Aorta (tissue), 5 donors: ENCODE measurements around the gene ZDHHC14. TPM values are rescaled to one million over a fixed set of nuclear protein-coding genes. Genes with fewer than 3 reads are reported as not detected.
A peak's percentile ranks its signal among the peaks of the same experiment; 100 is the strongest.

Source experiments
- ATAC-seq: fragments of 200-7000 bp; cut with Tn5 transposase; one replicate; pipeline ENCODE4 v1.9.1; 2022; ENCODE audit warnings: moderate library complexity; ENCODE audit not compliant: low FRiP score
- DNase-seq, 2 donors: peaks; one replicate each; pipeline ENCODE4 v3.0.0-alpha.2; 2020
- H3K27ac ChIP-seq, 2 donors: one replicate each; pipeline ENCODE4 v1.5.1; 2013; ENCODE audit warnings: low read length in 2 of 2, mild to moderate bottlenecking in 2 of 2, moderate library complexity in 2 of 2, control low read depth in 1 of 2, inconsistent platforms in 1 of 2, low read depth in 1 of 2
- H3K27me3 ChIP-seq, 2 donors: one replicate each; pipeline ENCODE4 v1.6.1; 2013; ENCODE audit warnings: control low read depth in 1 of 2, low read length in 1 of 2, mild to moderate bottlenecking in 1 of 2, moderate library complexity in 1 of 2; ENCODE audit not compliant: insufficient read depth in 2 of 2, control insufficient read depth in 1 of 2
- H3K36me3 ChIP-seq, 2 donors: one replicate each; pipeline ENCODE4 v1.6.1; 2013; ENCODE audit warnings: control low read depth in 1 of 2, low read length in 1 of 2, mild to moderate bottlenecking in 1 of 2; ENCODE audit not compliant: insufficient read depth in 2 of 2, control insufficient read depth in 1 of 2
- H3K4me1 ChIP-seq, 2 donors: one replicate each; pipeline ENCODE4 v1.6.1; 2013; ENCODE audit warnings: low read length in 2 of 2, control low read depth in 1 of 2, mild to moderate bottlenecking in 1 of 2, moderate library complexity in 1 of 2; ENCODE audit not compliant: insufficient read depth in 2 of 2, control insufficient read depth in 1 of 2
- H3K4me3 ChIP-seq, 2 donors: one replicate each; pipeline ENCODE4 v1.5.1; 2013; ENCODE audit warnings: low read length in 2 of 2, control low read depth in 1 of 2, mild to moderate bottlenecking in 1 of 2
- H3K9me3 ChIP-seq: one replicate; pipeline ENCODE4 v1.6.1; 2013; ENCODE audit warnings: mild to moderate bottlenecking, low read length; ENCODE audit not compliant: control insufficient read depth
- WGBS, 2 donors: extraction: QIAGEN DNeasy Blood & Tissue Kit; methylation state at CpG; one replicate each; pipeline ENCODE4 v1.1.7; 2013; 5-methylcytosine and 5-hydroxymethylcytosine counted together
- intact Hi-C, 2 donors: fragments of 100-400 bp; cut with DNase I; formaldehyde crosslinking; loops; one replicate each; pipeline versions ENCODE4 v1.14.2 to v1.15.0; 2022
- polyA plus RNA-seq, 2 donors: library from polyadenylated mRNA; stranded (reverse); fragments of 200-250 nt; gene quantifications; one replicate each; pipeline ENCODE4 v1.2.3, GENCODE V29; 2013
- total RNA-seq, 2 donors: library from RNA; stranded (reverse); fragmentation: NEBNext Ultra II Directional; extraction: Animal tissue kit (Norgen Biotek cat#: 25700); gene quantifications; one replicate each; pipeline ENCODE4 v1.2.1, GENCODE V29; 2021
- donor health status: healthy with polysubstance abuse.
- donor health status: Bipolar disorder and iron deficiency.
- donor health status: DM: no; HTN: no; CAD: no.
- donor health status: DM: no; HTN: no; CAD: no.
- donor health status: DM: yes; HTN: yes; CAD: no.

The ZDHHC14 gene
- total and polyA plus RNA-seq, 4 donors, result 2.8 to 17.8 (median 14.4) TPM

- Histone ChIP-seq H3K27ac (no peak overlapping the region), H3K36me3 (no peaks in the 10 kb centered on the region), H3K9me3 (no peaks in the 10 kb centered on the region), H3K4me1 (no peaks in the 10 kb centered on the region), H3K4me3 (no peak overlapping the region), H3K27me3 (no peaks in the 10 kb centered on the region)
- DNase-seq, result no peak
- no peak for ATAC-seq
- intact Hi-C loops, result no loop called here
- 90% methylated on average over 12 of the region's 12 CpGs for whole genome bisulfite sequencing, 2 donors
These were observed 111.3 kb downstream of the ZDHHC14 start for GRCh38 chr6:157492249-157492648.

- Histone ChIP-seq H3K4me1 (no peaks in the 10 kb centered on the region), H3K27ac (no peak overlapping the region), H3K27me3 (no peaks in the 10 kb centered on the region), H3K36me3 (no peaks in the 10 kb centered on the region), H3K9me3 (no peaks in the 10 kb centered on the region), H3K4me3 (no peak overlapping the region)
- 97 to 100% methylated on average over 3 of the region's 3 CpGs for WGBS, 2 donors
- ATAC-seq, result no peak
- no peak for DNase-seq
- intact Hi-C loops, result no loop called here
These were observed 111.8 kb downstream of the ZDHHC14 start for GRCh38 chr6:157492741-157493140.

GRCh38 chr6:157493173-157493572 is 112.2 kb downstream of the ZDHHC14 start:
- Histone ChIP-seq H3K27me3 (no peaks in the 10 kb centered on the region), H3K9me3 (no peaks in the 10 kb centered on the region), H3K27ac (no peak overlapping the region), H3K4me1 (no peaks in the 10 kb centered on the region), H3K36me3 (no peaks in the 10 kb centered on the region), H3K4me3 (no peak overlapping the region)
- 94 to 95% methylated on average over 11 of the region's 11 CpGs for WGBS, 2 donors
- intact Hi-C loops, result no loop called here
- peak; percentile 15 for ATAC-seq
- DNase-seq, result no peak

- Histone ChIP-seq H3K27ac (no peak overlapping the region), H3K36me3 (no peaks in the 10 kb centered on the region), H3K9me3 (no peaks in the 10 kb centered on the region), H3K27me3 (no peaks in the 10 kb centered on the region), H3K4me1 (no peaks in the 10 kb centered on the region), H3K4me3 (no peak overlapping the region)
- 98 to 100% methylated on average over 10 of the region's 10 CpGs for WGBS, 2 donors
- intact Hi-C loops, result no loop called here
- ATAC-seq (peak; percentile 32), DNase-seq (no peak)
These were observed 112.6 kb downstream of the ZDHHC14 start for GRCh38 chr6:157493576-157493975.

- Histone ChIP-seq H3K27me3 (no peaks in the 10 kb centered on the region), H3K4me1 (no peaks in the 10 kb centered on the region), H3K4me3 (no peak overlapping the region), H3K9me3 (no peaks in the 10 kb centered on the region), H3K27ac (no peak overlapping the region), H3K36me3 (no peaks in the 10 kb centered on the region)
- WGBS, 2 donors, result 87 to 88% methylated on average over 6 of the region's 6 CpGs
- intact Hi-C loops, result no loop called here
- DNase-seq (no peak), ATAC-seq (no peak)
These were observed 113.2 kb downstream of the ZDHHC14 start for GRCh38 chr6:157494132-157494710.

- Histone ChIP-seq H3K4me1 (no peaks in the 10 kb centered on the region), H3K27ac (no peak overlapping the region), H3K27me3 (no peaks in the 10 kb centered on the region), H3K9me3 (no peaks in the 10 kb centered on the region), H3K4me3 (no peak overlapping the region), H3K36me3 (no peaks in the 10 kb centered on the region)
- DNase-seq, result no peak
- intact Hi-C loops, result no loop called here
- ATAC-seq, result no peak
- WGBS, 2 donors, result 98 to 99% methylated on average over 5 of the region's 5 CpGs
These were observed 115.6 kb downstream of the ZDHHC14 start for GRCh38 chr6:157496534-157497095.

GRCh38 chr6:157497579-157497978 is 116.6 kb downstream of the ZDHHC14 start:
- intact Hi-C loops, result no loop called here
- no peak overlapping the region for H3K27ac ChIP-seq
- WGBS, 2 donors, result 96 to 99% methylated on average over 2 of the region's 2 CpGs
- no peaks in the 10 kb centered on the region for H3K9me3 ChIP-seq
- no peak for DNase-seq
- no peak overlapping the region for H3K4me3 ChIP-seq
- no peaks in the 10 kb centered on the region for H3K27me3 ChIP-seq
- H3K4me1 ChIP-seq, result no peaks in the 10 kb centered on the region
- H3K36me3 ChIP-seq, result no peaks in the 10 kb centered on the region
- ATAC-seq, result no peak

- Histone ChIP-seq H3K36me3 (no peaks in the 10 kb centered on the region), H3K27me3 (peaks cover 0 to 1% of the 10 kb centered on the region in 2 donors), H3K9me3 (no peaks in the 10 kb centered on the region), H3K4me1 (no peaks in the 10 kb centered on the region), H3K4me3 (no peak overlapping the region), H3K27ac (no peak overlapping the region)
- DNase-seq (no peak), ATAC-seq (no peak)
- intact Hi-C loops, result no loop called here
- WGBS, 2 donors, result 93 to 95% methylated on average over 2 of the region's 2 CpGs
These were observed 117.8 kb downstream of the ZDHHC14 start for GRCh38 chr6:157498817-157499216.

GRCh38 chr6:157500022-157500421 is 119.0 kb downstream of the ZDHHC14 start:
- intact Hi-C loops, result no loop called here
- H3K9me3 ChIP-seq, result no peaks in the 10 kb centered on the region
- 94 to 95% methylated on average over 1 of the region's 1 CpG for WGBS, 2 donors
- H3K36me3 ChIP-seq, result no peaks in the 10 kb centered on the region
- H3K4me1 ChIP-seq, result no peaks in the 10 kb centered on the region
- no peak for ATAC-seq
- H3K27ac ChIP-seq, result no peak overlapping the region
- no peak overlapping the region for H3K4me3 ChIP-seq
- peaks cover 0 to 1% of the 10 kb centered on the region in 2 donors for H3K27me3 ChIP-seq
- no peak for DNase-seq
